Measurements from ENCODE around the gene SPATA17.

GRCh38 chr1:217703326-217703725, 72.2 kb downstream of the SPATA17 start:
- TF ChIP-seq CTCF (IDR thresholded peaks at IDR 0.05) (no peak), EP300 (IDR thresholded peaks at IDR 0.05) (no peak), POLR2AphosphoS5 (IDR thresholded peaks at IDR 0.05) (no peak)
